Right hindlimb (tissue), 1 donor: ENCODE data around the gene KCTD8.
"Not testable (repeated sequence)": the region's sequence is repeated elsewhere in the genome, so short reads cannot be mapped to it uniquely, and the experiment has no call there.

Experiments
- DNase-seq: peaks from one replicate; pipeline ENCODE4 v3.0.0-alpha.2; 2018

KCTD8 gene

GRCh38 chr4:44320833-44321232, 127.8 kb downstream of the KCTD8 start:
- DNase-seq = no peak

- DNase-seq = no peak
Measured at GRCh38 chr4:44319129-44319528, 129.5 kb downstream of the KCTD8 start.

GRCh38 chr4:44313702-44314101, 134.9 kb downstream of the KCTD8 start:
- DNase-seq = no peak

GRCh38 chr4:44287505-44287904, 161.1 kb downstream of the KCTD8 start:
- no peak for DNase-seq

- no peak for DNase-seq
Measured at GRCh38 chr4:44279469-44279868, 169.1 kb downstream of the KCTD8 start.

GRCh38 chr4:44279066-44279465, 169.5 kb downstream of the KCTD8 start:
- DNase-seq = no peak

GRCh38 chr4:44257461-44257860, 191.1 kb downstream of the KCTD8 start:
- no peak for DNase-seq

- no peak for DNase-seq
Measured at GRCh38 chr4:44256414-44256813, 192.2 kb downstream of the KCTD8 start.

GRCh38 chr4:44237643-44238042, 211.0 kb downstream of the KCTD8 start:
- no peak for DNase-seq

GRCh38 chr4:44235897-44236296, 212.7 kb downstream of the KCTD8 start:
- no peak for DNase-seq

GRCh38 chr4:44232262-44232661, 216.3 kb downstream of the KCTD8 start:
- DNase-seq = no peak

GRCh38 chr4:44231006-44231405, 217.6 kb downstream of the KCTD8 start:
- no peak for DNase-seq

GRCh38 chr4:44228326-44228725, 220.3 kb downstream of the KCTD8 start:
- DNase-seq = no peak

- no peak for DNase-seq
Measured at GRCh38 chr4:44221407-44221806, 227.2 kb downstream of the KCTD8 start.

GRCh38 chr4:44210750-44211149, 237.9 kb downstream of the KCTD8 start:
- DNase-seq = no peak

GRCh38 chr4:44196796-44197195, 251.8 kb downstream of the KCTD8 start:
- DNase-seq = no peak

GRCh38 chr4:44194365-44194764, 254.2 kb downstream of the KCTD8 start:
- DNase-seq = no peak

- DNase-seq = no peak
Measured at GRCh38 chr4:44186850-44187246, 261.8 kb downstream of the KCTD8 start.

GRCh38 chr4:44186096-44186849, 262.3 kb downstream of the KCTD8 start:
- no peak for DNase-seq

- DNase-seq = not testable (repeated sequence)
Measured at GRCh38 chr4:44181491-44182349, 266.9 kb downstream of the KCTD8 start.

GRCh38 chr4:44167766-44168165, 280.8 kb downstream of the KCTD8 start:
- DNase-seq = not testable (repeated sequence)

GRCh38 chr4:44165938-44166337, 282.7 kb downstream of the KCTD8 start:
- no peak for DNase-seq

GRCh38 chr4:44162538-44163270, 285.9 kb downstream of the KCTD8 start:
- DNase-seq = no peak
